RWPE2 (cell line): ENCODE results near the gene SAFB2.
"Not testable (repeated sequence)": the region's sequence is repeated elsewhere in the genome, so short reads cannot be mapped to it uniquely, and the experiment has no call there.

Source experiments
- ATAC-seq: fragments of 200-7000 bp; cut with Tn5 transposase; 3 replicates; pipeline ENCODE4 v1.9.1; 2021; ENCODE audit warnings: low read depth
- DNase-seq: peaks from one replicate; pipeline ENCODE4 v3.0.0-alpha.2; 2020; ENCODE audit warnings: low spot score
- H3K27ac ChIP-seq: fragments of 450-650 bp; 2 replicates; pipeline ENCODE4 v1.5.1; 2017; ENCODE audit warnings: mild to moderate bottlenecking; ENCODE audit not compliant: poor library complexity, severe bottlenecking
- H3K27me3 ChIP-seq: fragments of 250-450 bp; sonication (Bioruptor Pico); 2 replicates; pipeline ENCODE4 v1.5.1; 2021; ENCODE audit warnings: mild to moderate bottlenecking, moderate library complexity; ENCODE audit not compliant: insufficient read depth, poor library complexity, severe bottlenecking
- H3K36me3 ChIP-seq: fragments of 250-450 bp; sonication (Bioruptor Pico); 2 replicates; pipeline ENCODE4 v1.5.1; 2020; ENCODE audit warnings: low read depth, mild to moderate bottlenecking, moderate library complexity
- H3K4me1 ChIP-seq: fragments of 250-450 bp; sonication (Bioruptor Pico); 2 replicates; pipeline ENCODE4 v1.5.1; 2021; ENCODE audit warnings: mild to moderate bottlenecking, moderate library complexity; ENCODE audit not compliant: insufficient read depth, poor library complexity, severe bottlenecking
- H3K4me3 ChIP-seq: fragments of 250-450 bp; sonication (Bioruptor Pico); 2 replicates; pipeline ENCODE4 v1.5.1; 2021; ENCODE audit warnings: mild to moderate bottlenecking, moderate library complexity; ENCODE audit not compliant: severe bottlenecking
- H3K9me3 ChIP-seq: fragments of 250-450 bp; sonication (Bioruptor Pico); 2 replicates; pipeline ENCODE4 v1.5.1; 2021; ENCODE audit warnings: mild to moderate bottlenecking, moderate library complexity; ENCODE audit not compliant: severe bottlenecking
- CTCF ChIP-seq: fragments of 450-650 bp; IDR thresholded peaks from one replicate; pipeline ENCODE4 v1.5.1; 2017; ENCODE audit warnings: mild to moderate bottlenecking, moderate library complexity; ENCODE audit not compliant: poor library complexity, severe bottlenecking

Gene SAFB2

DNA sequence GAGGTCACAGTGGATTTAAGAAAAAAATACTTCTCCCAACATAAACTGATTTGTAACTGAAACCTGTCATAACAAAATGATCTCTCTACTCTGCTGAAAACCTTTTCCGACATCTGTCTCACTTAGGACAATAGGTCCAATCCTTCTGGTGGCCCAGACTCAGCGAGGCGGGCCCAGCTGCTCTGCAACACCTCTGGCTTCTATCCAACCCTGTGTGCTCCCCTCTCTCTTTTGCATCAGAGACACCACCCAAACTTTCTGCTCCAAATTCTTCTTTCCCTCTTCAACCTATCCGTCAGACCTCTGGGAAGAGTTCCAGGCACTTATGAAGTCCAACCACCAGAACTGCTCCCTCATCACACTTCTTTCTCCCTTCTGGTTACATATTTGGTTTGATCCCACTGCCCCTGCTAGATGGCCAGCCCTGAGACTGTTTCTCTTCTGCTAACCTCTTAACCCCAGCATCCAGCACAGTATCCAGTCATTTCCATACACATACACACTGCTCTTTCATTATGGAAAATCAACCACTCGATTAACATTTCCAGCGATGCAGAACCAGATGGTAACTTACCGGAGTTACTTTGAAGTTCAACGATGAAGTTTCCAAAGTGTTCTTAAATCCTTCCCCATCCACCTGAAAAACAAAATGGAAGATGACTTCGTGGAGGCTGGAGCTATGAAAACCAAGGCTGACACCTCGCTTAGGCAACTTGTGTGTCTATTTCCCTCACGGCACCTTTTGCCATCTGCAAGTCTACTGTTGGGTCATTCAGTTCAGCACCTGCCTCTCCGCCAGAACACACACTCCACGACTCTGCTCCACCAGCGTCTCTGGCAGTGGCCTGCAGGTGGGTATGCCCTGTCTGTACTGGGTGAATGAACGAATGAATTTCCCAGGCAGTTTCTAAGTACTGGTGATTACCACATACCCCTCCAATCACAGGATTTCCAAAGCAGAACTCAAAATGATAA lies 9.4 kb downstream of the SAFB2 start:
- peaks cover 88% of the 10 kb centered on the region for H3K36me3 ChIP-seq
- no peak for ATAC-seq
- no peak for TF ChIP-seq CTCF

GRCh38 chr19:5609881-5610448 lies 12.6 kb downstream of the SAFB2 start:
- H3K27me3 ChIP-seq: no peaks in the 10 kb centered on the region
- no peak overlapping the region for H3K27ac ChIP-seq
- DNase-seq (no peak), ATAC-seq (no peak)
- peaks cover 88% of the 10 kb centered on the region for H3K36me3 ChIP-seq
- TF ChIP-seq CTCF: no peak
- no peaks in the 10 kb centered on the region for H3K4me1 ChIP-seq
- no peaks in the 10 kb centered on the region for H3K9me3 ChIP-seq
- no peak overlapping the region for H3K4me3 ChIP-seq

More for the DNA sequence above, 9.4 kb downstream of the SAFB2 start:
- no peak overlapping the region for H3K27ac ChIP-seq
- no peaks in the 10 kb centered on the region for H3K9me3 ChIP-seq
- no peaks in the 10 kb centered on the region for H3K27me3 ChIP-seq
- no peak for DNase-seq
- H3K4me1 ChIP-seq: no peaks in the 10 kb centered on the region
- no peak overlapping the region for H3K4me3 ChIP-seq

DNA sequence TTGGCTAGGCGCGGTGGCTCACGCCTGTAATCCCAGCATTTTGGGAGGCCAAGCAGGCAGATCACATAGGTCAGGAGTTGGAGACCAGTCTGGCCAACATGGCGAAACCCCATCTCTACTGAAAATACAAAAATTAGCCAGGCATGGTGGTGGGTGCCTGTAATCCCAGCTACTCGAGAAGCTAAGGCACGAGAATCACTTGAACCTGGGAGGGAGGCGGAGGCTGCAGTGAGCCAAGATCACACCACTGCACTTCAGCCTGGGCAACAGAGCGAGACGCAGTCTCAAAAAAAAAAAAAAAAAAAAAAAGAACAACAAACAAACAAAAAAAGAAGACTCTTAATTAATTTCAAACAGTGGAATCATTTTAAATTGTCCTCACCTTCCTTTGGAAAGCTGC lies 13.8 kb downstream of the SAFB2 start:
- H3K27me3 ChIP-seq, H3K27ac ChIP-seq, DNase-seq, H3K4me1 ChIP-seq, H3K4me3 ChIP-seq, ATAC-seq, H3K9me3 ChIP-seq: not testable (repeated sequence)
- H3K36me3 ChIP-seq: peaks cover 88% of the 10 kb centered on the region

DNA sequence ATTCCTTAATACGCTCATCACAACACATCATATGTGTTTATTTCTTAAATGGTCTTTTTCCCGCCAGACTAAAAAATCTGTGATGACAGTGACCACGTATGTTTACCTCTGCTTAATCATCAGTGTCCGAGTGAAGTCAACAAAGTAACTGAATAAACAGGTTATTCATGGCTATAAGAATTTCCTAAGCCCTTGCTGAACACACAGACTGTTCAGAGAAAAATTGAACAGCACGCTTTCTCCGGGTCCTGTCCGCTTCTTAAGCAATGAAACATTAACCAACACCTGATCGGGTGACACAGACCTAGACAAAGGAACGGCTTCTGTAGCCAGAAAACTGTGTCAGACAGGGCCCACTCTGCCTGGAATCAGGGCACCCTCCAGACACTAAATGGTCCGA lies 14.3 kb downstream of the SAFB2 start:
- Histone ChIP-seq H3K9me3 (no peaks in the 10 kb centered on the region), H3K27me3 (no peaks in the 10 kb centered on the region), H3K27ac (no peak overlapping the region), H3K36me3 (peaks cover 88% of the 10 kb centered on the region), H3K4me1 (no peaks in the 10 kb centered on the region), H3K4me3 (no peak overlapping the region)
- no peak for TF ChIP-seq CTCF
- no peak for DNase-seq
- no peak for ATAC-seq

- Histone ChIP-seq H3K27me3 (no peaks in the 10 kb centered on the region), H3K9me3 (no peaks in the 10 kb centered on the region), H3K36me3 (peaks cover 88% of the 10 kb centered on the region), H3K27ac (no peak overlapping the region), H3K4me3 (no peak overlapping the region), H3K4me1 (no peaks in the 10 kb centered on the region)
- TF ChIP-seq CTCF: no peak
- DNase-seq (no peak), ATAC-seq (no peak)
These were observed 15.0 kb downstream of the SAFB2 start for GRCh38 chr19:5607318-5608275.
